HG03060 (cell line): ENCODE measurements around the gene RCAN2.
"Not testable (repeated sequence)": the region's sequence is repeated elsewhere in the genome, so short reads cannot be mapped to it uniquely, and the experiment has no call there.

Experiments used
- ATAC-seq: cut with Tn5 transposase; IDR thresholded peaks from one replicate; pipeline ENCODE4 v1.9.1; 2021; ENCODE audit warnings: low read depth, moderate number of reproducible peaks; ENCODE audit not compliant: unreplicated experiment

Gene RCAN2

DNA sequence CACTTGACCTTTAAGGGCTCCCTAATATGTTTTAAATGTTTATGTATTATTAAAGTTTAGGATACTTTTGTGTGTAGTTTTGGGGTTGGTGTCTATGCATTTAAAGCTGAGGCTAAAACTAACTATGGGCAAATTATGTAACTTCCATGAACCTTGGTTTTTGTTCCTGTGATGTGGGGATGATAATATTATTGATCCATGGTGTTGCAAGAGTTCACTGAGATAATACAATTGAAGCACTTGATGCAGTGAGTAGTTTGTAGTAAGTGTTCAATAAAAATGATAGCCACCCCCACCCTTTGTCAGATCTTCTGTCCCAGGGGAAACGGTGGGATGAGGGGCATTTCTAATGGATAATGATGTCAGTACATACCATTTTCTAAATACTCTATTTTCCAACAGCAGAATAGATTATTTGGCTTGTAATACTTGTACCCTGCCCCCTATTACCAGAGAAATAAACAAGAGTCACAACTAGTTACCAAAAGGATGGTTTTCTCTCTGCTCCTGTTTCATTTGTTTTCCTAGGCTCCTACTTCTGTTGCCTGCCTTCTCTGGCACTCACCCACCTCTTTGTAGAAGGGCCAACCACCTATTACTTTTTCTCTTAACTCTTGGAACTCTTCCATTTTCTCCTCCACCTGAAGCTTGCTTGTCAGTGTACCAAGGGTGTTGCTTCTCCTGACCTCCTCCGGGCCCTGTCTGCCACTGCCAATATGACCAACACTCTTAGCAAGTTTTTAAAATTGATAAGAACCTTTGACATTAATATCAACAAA is 97.9 kb downstream of the RCAN2 start:
- no peak for ATAC-seq

- ATAC-seq, result no peak
Measured at GRCh38 chr6:46392294-46392693, 99.0 kb downstream of the RCAN2 start.

- ATAC-seq, result no peak
Measured at GRCh38 chr6:46390153-46390876, 100.9 kb downstream of the RCAN2 start.

DNA sequence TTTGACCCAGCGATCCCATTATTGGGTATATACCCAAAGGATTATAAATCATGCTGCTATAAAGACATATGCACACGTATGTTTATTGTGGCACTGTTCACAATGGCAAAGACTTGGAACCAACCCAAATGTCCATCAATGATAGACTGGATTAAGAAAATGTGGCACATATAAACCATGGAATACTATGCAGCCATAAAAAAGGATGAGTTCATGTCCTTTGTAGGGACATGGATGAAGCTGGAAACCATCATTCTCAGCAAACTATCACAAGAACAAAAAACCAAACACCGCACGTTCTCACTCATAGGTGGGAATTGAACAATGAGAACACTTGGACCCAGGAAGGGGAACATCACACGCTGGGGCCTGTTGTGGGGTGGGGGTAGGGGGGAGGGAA is 103.5 kb downstream of the RCAN2 start:
- ATAC-seq, result not testable (repeated sequence)

DNA sequence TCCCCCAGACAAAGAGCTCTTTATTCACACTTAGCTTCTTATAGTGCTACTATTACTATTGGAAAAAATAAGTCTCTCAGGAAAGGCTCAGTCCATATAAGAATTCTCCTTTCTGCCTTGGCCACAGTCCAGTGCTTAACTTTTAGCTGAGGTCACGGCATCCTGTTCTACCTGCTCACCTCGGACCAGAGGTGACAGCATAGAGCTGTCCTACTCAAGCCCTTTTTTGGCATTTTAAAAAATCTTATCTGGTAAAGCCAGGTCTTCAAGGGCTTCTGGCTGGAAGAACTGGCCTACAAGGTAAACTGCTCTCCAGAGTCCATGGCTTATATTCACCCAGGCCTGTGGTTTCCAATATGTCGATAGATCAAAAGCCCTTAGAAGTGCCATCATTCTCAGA is 109.7 kb downstream of the RCAN2 start:
- no peak for ATAC-seq

DNA sequence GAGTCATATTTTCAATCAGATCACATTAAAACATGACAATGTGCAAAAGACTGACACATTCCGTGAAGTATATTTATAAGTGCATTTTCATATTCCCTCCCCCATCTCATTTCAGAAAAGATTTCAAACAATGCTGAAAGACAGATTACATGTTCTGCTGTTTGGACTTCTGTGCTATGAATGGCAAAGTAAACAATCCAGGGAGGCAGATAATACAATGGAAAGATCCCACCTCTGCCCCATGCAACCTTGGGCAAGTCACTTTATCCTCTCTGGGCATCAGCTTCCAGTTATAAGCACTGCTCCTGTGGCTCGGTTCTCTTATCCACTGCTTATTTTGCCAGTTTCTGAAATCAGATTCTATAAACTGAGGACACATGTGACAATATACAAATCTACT is 110.2 kb downstream of the RCAN2 start:
- ATAC-seq, result no peak

DNA sequence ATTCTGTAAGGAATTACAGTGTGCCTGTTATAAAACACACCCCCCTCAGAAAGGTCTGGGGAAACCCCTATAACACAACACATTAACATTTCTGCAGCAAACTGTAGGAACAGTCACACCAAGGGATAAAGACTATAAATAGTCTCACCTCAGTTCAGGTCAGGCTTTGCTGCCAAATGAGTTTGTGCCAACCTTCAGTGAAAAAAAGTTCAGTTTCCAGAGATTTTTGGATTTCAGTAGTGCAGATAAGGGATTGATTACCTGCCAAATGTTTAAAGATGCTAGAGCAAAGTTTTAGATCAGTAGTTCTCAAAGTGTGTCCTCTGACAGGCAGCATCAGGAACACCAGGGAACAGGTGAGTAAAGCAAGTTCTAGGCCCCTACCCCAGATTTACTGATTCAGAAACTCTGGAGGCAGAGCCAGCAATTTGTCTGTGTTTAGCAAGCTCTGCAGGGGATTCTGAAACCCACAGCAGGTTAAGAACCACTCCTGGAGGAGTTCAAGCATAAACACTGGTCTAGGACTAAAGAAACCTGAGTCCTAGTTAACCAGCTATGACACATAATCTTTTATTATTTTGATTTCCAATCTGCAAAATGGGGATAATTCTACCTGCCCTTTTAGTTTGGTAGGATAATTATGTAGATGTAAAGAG is 111.0 kb downstream of the RCAN2 start:
- no peak for ATAC-seq

- ATAC-seq, result no peak
Measured at GRCh38 chr6:46378882-46379416, 112.3 kb downstream of the RCAN2 start.

DNA sequence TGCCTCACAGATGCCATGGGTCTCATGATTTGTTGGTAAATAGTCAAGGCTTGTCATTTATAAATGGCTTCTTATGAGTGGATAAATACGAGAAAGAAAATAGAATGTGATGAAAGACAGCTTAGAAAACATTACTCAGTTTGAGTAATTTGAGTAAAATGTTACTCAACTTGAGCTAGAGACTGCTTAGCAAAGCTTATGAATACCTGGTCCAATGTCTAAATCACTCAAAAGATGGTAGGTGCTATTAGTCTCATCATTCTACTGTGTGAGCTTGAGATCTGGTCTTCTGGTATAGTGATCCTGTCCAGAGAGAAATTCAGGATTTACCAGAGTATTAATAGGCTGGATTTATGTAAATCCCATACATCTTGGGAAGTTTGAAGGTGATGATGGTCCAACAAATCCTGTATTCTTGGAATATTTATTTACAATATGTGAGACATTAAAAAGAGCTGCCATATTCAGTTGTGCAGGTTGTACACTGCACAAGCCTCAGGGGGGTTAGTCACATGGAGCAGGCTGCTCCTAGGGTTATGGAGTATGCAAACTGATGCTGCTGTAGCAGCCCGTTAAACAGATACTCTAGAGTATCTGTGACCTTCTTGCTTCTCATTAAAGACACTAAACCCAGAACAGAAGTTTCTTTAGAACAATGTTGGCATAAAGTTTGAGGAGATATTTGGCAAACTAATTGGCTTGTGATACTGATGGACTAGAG is 112.9 kb downstream of the RCAN2 start:
- ATAC-seq, result no peak

DNA sequence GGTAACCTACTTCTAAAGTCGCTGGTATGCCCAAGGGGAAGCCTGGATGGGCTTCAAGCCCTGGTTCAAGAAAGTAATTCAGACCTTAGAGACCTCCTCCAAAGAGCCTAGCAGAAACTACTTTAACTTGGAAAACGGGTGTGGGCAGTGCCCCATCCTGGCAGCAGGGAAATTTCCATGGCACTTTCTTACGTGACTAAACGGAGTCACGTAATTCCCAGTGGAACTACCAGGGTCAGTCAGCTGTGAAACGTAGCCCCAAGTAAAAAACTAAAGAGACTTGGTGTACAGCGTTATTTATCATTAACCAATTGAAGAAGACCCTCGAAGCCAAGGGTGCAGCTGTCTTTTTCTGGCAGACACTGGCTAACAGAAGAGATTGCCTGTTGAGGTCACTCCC is 114.0 kb downstream of the RCAN2 start:
- no peak for ATAC-seq

DNA sequence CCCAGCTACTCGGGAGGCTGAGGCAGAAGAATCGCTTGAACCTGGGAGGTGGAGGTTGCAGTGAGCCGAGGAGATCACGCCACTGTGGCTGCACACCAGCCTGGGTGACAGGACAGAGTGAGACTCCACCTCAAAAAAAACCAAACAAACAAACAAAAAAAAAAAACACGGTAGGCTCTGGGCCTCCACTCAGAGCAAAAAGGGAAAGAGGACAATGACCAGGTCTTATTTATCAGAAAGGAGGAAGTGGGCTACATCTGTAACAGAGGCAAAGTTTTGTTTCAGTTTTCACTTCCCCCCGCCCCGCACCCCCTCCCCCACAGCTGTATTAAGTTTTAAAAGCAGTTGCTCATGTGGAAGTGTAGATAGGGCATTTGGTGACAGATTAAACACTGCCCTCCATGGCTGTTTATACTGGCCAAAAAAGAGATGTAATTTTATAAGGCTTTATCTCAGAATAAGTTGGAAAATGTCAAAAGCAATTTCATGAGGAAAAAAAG is 114.6 kb downstream of the RCAN2 start:
- ATAC-seq, result peak; percentile 73

DNA sequence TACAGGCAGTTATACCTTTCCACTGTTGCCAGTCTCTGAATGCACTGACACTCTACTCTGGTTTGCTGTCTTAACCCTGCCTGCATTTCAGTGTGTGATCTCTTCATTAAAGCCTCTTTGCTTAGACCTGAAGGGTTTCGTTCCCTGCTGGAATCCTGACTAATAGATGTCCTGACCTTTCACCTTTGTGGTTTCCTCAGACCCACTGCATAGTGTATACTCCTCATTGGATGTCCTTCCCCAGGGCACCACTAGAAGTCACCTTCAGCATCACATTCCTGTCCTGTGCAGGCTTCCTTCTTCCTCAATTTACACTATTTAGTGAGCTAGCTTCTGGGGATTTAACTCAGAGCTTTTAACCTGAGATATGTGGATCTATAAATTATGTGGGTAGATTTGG is 120.6 kb downstream of the RCAN2 start:
- no peak for ATAC-seq

GRCh38 chr6:46368169-46368536 is 123.1 kb downstream of the RCAN2 start:
- no peak for ATAC-seq

DNA sequence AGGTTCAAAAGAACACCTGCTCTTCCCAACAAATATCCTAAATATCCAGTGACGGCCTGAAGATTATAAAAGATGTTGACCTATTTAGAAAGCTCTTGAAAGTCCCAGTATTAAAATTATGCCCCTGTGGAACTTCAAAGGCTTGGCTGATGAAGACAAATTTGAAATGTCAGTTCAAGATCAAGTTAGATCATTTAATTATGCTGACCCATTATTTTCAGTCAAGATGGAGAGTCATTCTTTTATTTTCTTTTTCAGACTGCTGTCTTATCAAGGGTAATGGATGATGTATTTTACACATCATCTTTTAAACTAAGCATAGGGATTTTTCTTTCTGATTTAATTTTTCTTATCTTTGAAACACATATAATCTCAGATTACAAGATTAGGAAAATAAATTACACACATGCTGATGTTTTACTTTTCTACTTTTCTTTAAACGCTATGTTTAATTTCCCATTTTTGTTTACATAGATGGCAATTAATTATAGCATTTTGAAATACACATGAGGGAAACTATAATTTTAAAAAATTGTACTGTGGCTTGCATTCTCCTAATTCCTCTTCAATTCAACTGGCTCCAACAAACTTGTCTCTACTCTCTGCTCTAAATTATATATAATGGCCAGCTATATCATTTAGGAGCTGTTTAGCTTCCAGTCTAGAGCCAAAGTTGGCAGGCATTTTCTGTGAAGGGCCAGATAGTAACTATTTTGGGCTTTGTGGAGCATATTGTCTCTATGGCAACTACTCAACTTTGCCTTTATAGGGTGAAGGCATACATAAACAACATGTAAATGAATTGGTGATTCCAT is 123.7 kb downstream of the RCAN2 start:
- ATAC-seq, result no peak

DNA sequence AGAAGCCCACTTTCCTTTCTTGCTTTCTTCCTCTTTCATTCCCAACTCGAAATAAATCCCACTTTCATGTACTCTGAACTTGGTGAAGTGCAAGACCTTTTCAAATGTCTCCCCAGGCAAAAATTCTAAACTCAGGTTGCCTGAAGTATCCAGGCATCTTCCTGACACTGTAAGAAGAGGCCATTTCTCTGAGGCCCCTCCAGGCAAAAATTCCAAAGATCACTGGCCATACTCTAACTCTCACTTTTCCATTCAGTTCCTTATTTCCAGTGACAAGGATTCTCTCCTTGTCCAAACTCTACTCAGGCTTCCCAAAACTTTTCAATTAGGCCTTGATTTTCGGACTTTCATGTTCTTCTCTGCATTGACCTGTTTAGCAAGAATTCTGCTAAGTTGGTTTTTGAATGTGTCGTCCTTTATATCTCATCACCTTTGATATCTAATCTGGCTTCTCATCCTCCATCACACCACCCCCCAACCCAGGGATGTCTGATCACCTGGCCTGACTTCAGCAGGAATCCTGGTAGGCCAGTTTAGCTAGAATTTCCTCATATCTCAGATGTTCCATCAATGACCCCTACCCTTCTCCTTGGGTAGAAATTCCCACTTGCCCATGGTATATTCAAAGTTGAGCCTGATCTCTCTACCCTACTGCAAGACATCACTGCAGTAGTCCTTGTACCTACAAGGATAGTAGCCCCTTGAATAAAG is 124.9 kb downstream of the RCAN2 start:
- no peak for ATAC-seq

GRCh38 chr6:46357591-46357990 is 133.7 kb downstream of the RCAN2 start:
- no peak for ATAC-seq

DNA sequence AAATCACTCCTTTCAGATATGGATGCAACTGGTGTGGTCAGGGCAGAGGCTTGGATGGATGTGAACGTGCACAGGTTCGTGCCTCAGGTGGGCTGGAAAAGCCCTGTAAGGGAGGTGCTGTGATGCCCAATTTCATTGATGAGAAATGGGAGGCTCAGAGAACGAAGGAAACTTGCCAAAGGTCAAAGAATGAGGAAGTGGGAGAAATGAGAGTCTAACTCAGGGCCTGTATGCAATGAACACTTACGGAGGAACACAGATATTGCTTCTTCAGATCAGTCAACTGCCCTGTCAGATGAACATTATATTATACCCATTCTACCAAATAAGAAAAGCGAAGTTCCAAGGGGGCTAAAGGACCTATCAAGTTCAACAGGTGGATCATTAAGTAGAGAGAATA is 134.7 kb downstream of the RCAN2 start:
- no peak for ATAC-seq

- no peak for ATAC-seq
Measured at GRCh38 chr6:46353528-46353927, 137.7 kb downstream of the RCAN2 start.
